Activated T-cell treated with anti-CD3 and anti-CD28 coated beads for 48 hours (primary cell): ENCODE measurements around the gene DLG5.

Experiments
- DNase-seq: peaks from one replicate; pipeline ENCODE4 v3.0.0-alpha.2; 2020; ENCODE audit warnings: low read depth

Gene DLG5

GRCh38 chr10:77943121-77943901, 16.8 kb upstream of the DLG5 start:
- DNase-seq: no peak

DNA sequence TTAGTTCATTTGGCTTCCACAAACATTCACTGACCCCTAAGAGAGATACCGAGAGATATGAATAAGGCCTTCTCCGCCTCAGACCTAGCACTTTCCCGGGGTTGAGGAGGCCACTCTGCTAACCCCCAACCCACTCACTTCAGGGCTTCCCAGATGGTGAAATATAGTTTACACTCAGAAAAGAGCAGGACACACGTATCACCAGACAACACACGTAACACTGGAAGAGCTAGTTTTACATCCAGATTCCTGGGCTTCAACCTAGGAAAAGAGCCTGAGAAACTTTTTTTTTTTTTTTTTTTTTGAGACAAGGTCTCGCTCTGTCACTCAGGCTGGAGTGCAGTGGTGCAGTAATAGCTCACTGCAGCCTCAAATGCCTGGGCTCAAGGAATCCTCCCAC, 15.2 kb upstream of the DLG5 start:
- DNase-seq: no peak

GRCh38 chr10:77940627-77941026, 14.1 kb upstream of the DLG5 start:
- no peak for DNase-seq

- no peak for DNase-seq
These were observed 13.7 kb upstream of the DLG5 start for GRCh38 chr10:77940225-77940624.

- DNase-seq: no peak
These were observed 13.0 kb upstream of the DLG5 start for GRCh38 chr10:77939561-77940001.

DNA sequence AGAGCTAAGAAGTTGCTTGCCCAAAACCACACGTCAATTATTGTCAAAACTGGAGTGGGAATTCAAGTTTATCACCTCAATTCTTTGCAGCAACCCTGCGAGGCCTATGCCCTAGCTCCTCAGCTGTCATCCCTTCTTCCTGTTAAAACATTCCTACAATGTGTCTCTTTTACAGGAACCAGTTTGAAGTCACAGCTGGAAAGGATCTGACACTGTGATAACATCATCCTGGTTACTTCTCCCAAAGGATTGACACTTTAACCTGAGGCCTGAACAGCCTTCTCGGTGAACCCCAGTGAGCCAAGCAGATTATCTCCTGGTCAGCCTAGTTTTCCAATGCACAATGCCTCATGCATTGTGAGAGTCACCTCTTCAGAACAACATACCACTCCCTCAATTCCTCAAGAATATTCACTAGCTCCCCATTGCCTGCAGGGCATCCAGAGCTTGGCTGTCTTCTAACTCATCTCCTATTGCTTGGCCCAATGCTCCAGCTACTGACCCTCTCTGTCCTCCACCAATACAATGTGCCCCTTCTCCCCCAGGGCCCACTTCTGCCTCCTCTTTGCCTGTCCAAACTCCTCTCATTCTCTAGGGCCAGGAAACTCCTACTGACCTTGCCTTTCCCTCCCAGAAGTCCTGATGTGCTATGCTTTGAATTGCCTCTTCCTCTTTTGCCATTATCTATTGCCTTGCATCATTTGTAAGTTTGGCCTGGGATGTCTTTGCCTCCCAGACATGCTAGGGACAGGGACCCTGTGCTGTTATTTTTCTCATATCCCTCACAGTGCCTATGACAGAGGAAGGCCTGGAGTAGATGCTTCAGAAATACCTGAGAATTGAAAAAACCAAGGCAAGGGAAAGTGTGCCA, 10.4 kb upstream of the DLG5 start:
- DNase-seq: no peak

- DNase-seq: no peak
These were observed 5.6 kb upstream of the DLG5 start for GRCh38 chr10:77932016-77932715.

DNA sequence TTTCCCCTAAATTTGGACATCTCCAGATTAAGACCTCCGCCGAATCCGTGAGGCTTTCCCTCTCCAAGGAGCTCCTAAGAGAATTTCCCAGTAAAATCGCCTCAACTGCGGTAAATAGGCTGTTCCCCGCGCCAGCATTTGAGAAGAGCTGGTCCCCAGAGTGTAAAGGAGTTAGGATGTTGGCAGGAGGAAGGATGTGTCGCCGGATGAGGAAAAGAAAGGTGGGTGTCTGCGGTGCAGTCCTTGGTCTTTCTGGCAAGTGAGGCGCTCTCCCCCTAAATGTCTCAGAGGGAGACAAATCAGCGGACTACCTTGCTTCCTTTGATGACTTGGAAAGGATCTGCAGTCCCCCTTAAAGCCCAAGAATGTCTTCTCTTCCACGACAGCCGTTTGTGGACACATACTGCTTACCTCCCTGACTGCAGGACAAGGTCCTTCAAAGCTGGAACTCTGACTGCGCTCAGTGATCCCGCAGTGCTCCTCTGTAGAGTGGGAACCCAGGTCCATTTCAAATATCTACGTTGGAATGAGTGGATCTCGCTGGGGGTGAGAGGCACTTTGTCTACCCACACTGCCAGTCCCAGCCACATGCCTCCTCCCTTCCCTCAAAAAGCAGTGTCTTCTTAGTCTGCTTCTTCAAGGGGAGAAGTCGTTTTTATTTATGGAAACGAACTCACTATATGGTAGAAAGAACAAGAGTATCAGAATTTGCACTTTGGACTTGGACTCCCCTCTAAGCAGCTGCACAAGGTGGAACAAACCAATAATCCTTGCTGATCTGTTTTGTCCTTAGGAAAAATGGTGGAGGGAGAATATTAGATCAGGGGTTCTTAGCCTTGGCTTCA, 1.1 kb upstream of the DLG5 start:
- DNase-seq: no peak

DNA sequence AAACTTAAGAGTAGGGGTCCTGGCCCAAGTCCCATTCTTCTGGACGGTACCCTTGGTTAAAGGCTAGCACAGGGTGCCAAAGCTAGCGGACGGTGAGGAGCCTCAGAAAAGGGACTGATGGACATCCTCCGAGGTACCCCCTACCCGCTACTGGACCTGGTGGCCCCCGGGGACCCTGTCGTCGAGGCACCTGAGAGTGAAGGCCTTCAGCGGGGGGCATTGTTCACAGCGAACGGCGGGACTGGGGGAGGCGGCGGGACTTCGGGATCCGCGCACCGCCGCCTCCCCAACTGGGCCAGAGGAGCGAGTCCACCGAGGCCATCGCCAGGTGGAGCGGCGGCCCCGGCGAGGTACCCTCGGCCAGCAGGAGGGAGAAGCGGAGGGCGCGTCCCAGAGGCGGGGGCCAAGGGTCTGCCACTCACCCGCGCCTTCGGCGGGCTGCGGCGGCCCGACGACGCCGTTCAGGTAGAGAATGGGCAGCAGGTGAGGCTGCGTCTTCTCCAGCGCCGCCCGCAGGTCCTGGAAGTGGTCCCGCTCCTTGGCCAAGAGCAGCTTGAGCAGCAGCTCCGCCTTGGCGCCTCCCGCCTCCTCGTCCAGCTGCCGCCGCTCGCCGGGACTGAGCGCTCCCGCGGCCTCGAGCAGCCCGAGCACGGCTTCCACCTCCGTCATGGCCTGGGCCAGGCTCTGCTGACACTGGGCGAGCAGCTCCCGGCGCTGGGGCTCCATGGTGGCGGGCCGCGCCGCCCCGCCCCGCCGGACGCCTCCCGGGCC, 575 bp downstream of the DLG5 start:
- peak; percentile 29 for DNase-seq

- DNase-seq: no peak
These were observed 1.2 kb downstream of the DLG5 start for GRCh38 chr10:77925410-77925794.

DNA sequence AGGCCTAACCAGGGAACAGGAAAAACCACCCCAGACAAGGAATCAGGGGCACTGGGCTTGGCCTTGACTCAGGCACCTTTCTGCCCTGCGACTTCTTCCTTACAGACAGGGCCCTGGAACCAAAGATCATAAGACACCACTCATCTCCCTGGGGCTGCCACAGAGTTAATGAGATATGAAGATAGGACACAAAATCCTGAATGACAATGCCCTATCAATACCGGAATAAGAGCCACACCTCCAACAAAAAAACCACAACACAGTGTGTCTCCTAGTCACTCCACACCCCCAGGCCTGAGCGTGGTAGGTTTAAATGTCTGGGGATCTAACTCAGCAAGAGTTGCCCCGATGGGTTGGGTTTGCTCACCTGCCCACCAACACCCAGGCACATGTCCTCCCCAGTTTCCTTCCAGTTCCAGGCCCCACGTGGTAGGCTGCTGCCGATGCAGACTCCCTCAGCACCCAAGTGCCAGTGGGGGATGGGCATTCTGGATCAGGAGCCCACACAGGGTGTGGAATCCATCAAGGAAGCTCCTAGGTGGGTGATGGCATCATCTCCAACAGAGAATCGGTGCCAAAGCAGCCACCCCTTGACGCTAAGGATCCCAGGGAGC, 3.9 kb downstream of the DLG5 start:
- no peak for DNase-seq

- no peak for DNase-seq
These were observed 4.5 kb downstream of the DLG5 start for GRCh38 chr10:77922055-77922454.

GRCh38 chr10:77921395-77921794, 5.2 kb downstream of the DLG5 start:
- no peak for DNase-seq

DNA sequence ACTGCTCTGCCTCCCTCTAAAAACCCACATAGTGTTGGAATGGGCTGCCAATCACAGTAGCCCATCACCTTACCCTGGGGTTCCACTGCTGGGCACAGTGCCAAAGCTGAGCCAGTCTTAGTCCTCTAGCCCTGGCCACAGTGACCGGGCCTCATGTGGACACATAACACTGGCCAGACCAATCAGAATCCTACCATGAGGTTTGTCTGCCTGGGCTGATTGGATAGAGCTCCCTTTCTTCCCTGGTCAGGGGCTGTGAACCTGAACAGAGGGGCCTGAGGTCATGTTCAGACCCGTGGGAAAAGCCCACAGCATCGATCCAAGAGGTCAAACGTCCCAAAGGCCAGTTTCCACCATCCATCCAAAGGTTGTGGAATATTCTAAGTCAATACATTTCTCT, 6.1 kb downstream of the DLG5 start:
- no peak for DNase-seq

- no peak for DNase-seq
These were observed 6.8 kb downstream of the DLG5 start for GRCh38 chr10:77919713-77920108.

DNA sequence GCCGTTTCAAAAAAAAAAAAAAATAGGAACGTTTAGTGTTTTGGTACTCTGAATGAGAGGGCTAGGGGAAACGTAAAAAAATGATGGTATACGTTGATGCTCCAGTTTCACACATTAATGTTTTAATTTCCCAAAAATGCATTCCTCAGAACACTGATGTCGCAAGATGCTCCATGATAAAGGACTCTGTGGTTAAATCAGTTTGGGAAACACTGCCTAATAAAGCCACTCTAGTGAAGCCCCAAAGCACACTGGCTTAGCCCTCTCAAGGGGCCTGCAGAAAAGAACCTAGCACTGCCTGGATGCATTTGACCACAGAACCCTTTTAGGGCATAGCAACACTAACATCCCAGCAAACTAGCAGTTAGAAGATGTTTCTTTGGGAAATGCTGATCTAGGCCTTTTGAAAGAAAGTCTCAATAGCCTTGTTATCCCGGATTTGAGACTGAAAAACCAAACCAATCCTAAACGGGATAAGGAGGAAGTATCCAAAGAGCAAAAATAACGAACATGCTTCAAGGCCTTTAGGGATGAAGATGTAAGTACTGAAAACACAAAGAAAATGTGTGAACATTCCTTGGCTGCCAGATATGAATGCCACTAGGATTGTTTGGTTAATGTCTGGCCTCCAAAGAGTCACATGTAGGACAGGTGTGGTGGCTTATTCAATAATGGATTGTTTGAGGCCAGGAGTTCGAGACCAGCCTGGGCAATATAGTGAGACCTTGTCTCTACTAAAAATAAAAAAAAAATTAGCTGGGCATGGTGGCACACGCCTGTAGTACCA, 11.0 kb downstream of the DLG5 start:
- DNase-seq: no peak

DNA sequence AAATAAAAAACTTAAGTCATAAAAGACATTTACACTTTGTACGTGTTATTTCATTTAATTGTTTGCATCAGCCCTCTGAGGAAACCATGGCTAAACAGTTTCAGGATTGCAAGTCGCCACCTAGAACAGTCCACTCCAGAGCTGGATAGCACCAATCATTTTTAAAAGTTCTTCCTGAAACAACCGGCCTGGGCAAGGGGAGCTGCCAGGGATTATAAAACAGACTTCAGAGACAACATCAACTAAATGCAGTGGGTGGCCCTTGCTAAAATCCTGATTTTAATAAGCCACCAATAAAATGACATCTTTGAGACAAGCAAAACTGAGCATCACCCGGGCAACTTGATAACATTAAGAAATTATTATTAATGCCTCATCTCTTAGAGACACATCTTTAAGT, 13.5 kb downstream of the DLG5 start:
- DNase-seq: no peak

- no peak for DNase-seq
These were observed 14.0 kb downstream of the DLG5 start for GRCh38 chr10:77912576-77912975.

- no peak for DNase-seq
These were observed 14.9 kb downstream of the DLG5 start for GRCh38 chr10:77911535-77912123.
